Lower leg skin (tissue), 4 donors: ENCODE data around the gene COTL1. TPM values are rescaled to one million over a fixed set of nuclear protein-coding genes. Genes with fewer than 3 reads are reported as not detected.

Source experiments
- DNase-seq, 2 donors: peaks; one replicate each; pipeline ENCODE4 v3.0.0-alpha.2; 2019; ENCODE audit warnings: low spot score in 2 of 2
- H3K4me3 ChIP-seq: fragments of 200-600 bp; sonication (generic); 2 replicates; pipeline ENCODE4 v1.5.1; 2017; ENCODE audit warnings: mild to moderate bottlenecking, low read depth; ENCODE audit not compliant: poor library complexity, severe bottlenecking
- CTCF ChIP-seq, 3 donors: fragments of 450-650 bp; IDR thresholded peaks; one replicate each; pipeline ENCODE4 v1.5.1; 2016; ENCODE audit warnings: antibody characterized with exemption in 3 of 3, mild to moderate bottlenecking in 3 of 3, moderate library complexity in 2 of 3
- POLR2A ChIP-seq, 2 donors: fragments of 450-650 bp; IDR thresholded peaks; one replicate each; pipeline ENCODE4 v1.6.1; 2016 to 2017; ENCODE audit warnings: antibody characterized with exemption in 2 of 2, mild to moderate bottlenecking in 1 of 2, moderate library complexity in 1 of 2
- WGBS, 2 donors: methylation state at CpG; one replicate each; pipeline ENCODE4 v1.1.5; 2018; 5-methylcytosine and 5-hydroxymethylcytosine counted together
- intact Hi-C: fragments of 100-400 bp; cut with DNase I; formaldehyde crosslinking; loops from one replicate; pipeline ENCODE4 v1.15.0; 2023; ENCODE audit warnings: low total_unique reads
- total RNA-seq, 4 donors: library from RNA; depleted of rRNA; stranded (reverse); fragments of >200 nt; gene quantifications; one replicate each; pipeline ENCODE4 v1.1.0, GENCODE V29; 2016

The COTL1 gene
- total RNA-seq, 4 donors from 2014 or later = 6.5 to 25.7 (median 9.8) TPM

GRCh38 chr16:84548508-84548907 lies 69.4 kb downstream of the COTL1 start:
- intact Hi-C loops = no loop called here
- H3K4me3 ChIP-seq = no peak overlapping the region
- 45 to 63% methylated on average over 7 to 8 of the region's 8 CpGs for WGBS, 2 donors
- TF ChIP-seq CTCF (IDR thresholded peaks at IDR 0.05) (no peak), POLR2A (IDR thresholded peaks at IDR 0.05) (no peak)
- DNase-seq = no peak

GRCh38 chr16:84547546-84548061 lies 70.3 kb downstream of the COTL1 start:
- no peak for TF ChIP-seq POLR2A (IDR thresholded peaks at IDR 0.05)
- TF ChIP-seq CTCF (IDR thresholded peaks at IDR 0.05) = no peak
- no peak overlapping the region for H3K4me3 ChIP-seq
- DNase-seq = no peak
- 77 to 80% methylated on average over 11 to 12 of the region's 12 CpGs for WGBS, 2 donors
- intact Hi-C loops = no loop called here

- 77 to 82% methylated on average over 22 of the region's 22 CpGs for WGBS, 2 donors
- no peak for TF ChIP-seq POLR2A (IDR thresholded peaks at IDR 0.05)
- no peak for TF ChIP-seq CTCF (IDR thresholded peaks at IDR 0.05)
- no peak overlapping the region for H3K4me3 ChIP-seq
- intact Hi-C loops = no loop called here
- no peak for DNase-seq
These were observed 71.0 kb downstream of the COTL1 start for GRCh38 chr16:84546669-84547545.

- intact Hi-C loops = no loop called here
- WGBS, 2 donors = 70 to 80% methylated on average over 12 of the region's 12 CpGs
- H3K4me3 ChIP-seq = no peak overlapping the region
- no peak for DNase-seq
- TF ChIP-seq CTCF (IDR thresholded peaks at IDR 0.05) (no peak), POLR2A (IDR thresholded peaks at IDR 0.05) (no peak)
These were observed 72.7 kb downstream of the COTL1 start for GRCh38 chr16:84545114-84545737.

GRCh38 chr16:84544031-84544773 lies 73.7 kb downstream of the COTL1 start:
- DNase-seq = no peak
- H3K4me3 ChIP-seq = no peak overlapping the region
- no peak for TF ChIP-seq CTCF (IDR thresholded peaks at IDR 0.05)
- TF ChIP-seq POLR2A (IDR thresholded peaks at IDR 0.05) = no peak
- intact Hi-C loops = no loop called here
- WGBS, 2 donors = 56 to 57% methylated on average over 25 of the region's 25 CpGs
